ENCODE measurements around the gene SSC4D. TPM values are rescaled to one million over a fixed set of nuclear protein-coding genes. Genes with fewer than 3 reads are reported as not detected.

The SSC4D gene
- total and polyA plus RNA-seq, 2 experiments from 2014 or later, result 13.3 to 33.5 TPM

- TF ChIP-seq, protein P1, sequence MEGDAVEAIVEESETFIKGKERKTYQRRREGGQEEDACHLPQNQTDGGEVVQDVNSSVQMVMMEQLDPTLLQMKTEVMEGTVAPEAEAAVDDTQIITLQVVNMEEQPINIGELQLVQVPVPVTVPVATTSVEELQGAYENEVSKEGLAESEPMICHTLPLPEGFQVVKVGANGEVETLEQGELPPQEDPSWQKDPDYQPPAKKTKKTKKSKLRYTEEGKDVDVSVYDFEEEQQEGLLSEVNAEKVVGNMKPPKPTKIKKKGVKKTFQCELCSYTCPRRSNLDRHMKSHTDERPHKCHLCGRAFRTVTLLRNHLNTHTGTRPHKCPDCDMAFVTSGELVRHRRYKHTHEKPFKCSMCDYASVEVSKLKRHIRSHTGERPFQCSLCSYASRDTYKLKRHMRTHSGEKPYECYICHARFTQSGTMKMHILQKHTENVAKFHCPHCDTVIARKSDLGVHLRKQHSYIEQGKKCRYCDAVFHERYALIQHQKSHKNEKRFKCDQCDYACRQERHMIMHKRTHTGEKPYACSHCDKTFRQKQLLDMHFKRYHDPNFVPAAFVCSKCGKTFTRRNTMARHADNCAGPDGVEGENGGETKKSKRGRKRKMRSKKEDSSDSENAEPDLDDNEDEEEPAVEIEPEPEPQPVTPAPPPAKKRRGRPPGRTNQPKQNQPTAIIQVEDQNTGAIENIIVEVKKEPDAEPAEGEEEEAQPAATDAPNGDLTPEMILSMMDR (IDR thresholded peaks at IDR 0.05; ENCODE audit: low read depth, low read length), result no peak
- H3K4me3 ChIP-seq, result no peak overlapping the region
- peak overlapping the region; percentile 75 for H3K27ac ChIP-seq
- no peaks in the 10 kb centered on the region for H3K27me3 ChIP-seq
- no peak for DNase-seq (ENCODE audit: low read depth in 1 of 2, low spot score in 1 of 2)
- peaks cover 15% of the 10 kb centered on the region for H3K36me3 ChIP-seq
- H3K4me1 ChIP-seq (ENCODE audit: low read depth), result peaks cover 18% of the 10 kb centered on the region
- H3K9me3 ChIP-seq (ENCODE audit: low read depth), result no peaks in the 10 kb centered on the region
These were observed 66.1 kb downstream of the SSC4D start for GRCh38 chr7:76343294-76343930.

DNA sequence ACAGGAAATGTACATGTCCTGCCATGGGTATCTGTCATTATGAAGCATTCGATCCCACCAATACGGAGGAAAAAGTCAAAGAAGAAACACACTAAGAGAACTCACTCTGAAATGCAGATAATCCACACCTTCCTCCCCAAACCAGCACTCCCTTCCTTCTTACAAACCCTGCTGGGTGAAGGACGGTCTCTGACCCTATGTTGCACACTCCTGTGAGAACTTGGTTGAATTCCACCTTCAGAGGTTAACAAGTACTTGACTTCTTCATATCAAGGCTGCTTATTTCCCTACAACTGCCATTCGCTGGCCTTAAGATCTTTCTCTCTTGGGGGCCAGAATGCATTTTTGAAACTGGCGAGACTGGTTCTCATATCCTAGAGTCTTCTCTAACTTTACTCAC lies 67.3 kb downstream of the SSC4D start:
- H3K4me3 ChIP-seq, result no peak overlapping the region
- TF ChIP-seq, protein P1 (IDR thresholded peaks at IDR 0.05; ENCODE audit: low read depth, low read length), result no peak
- H3K9me3 ChIP-seq (ENCODE audit: low read depth), result no peaks in the 10 kb centered on the region
- peak in 1 of 2 donors; percentile 47 for DNase-seq (ENCODE audit: low read depth in 1 of 2, low spot score in 1 of 2)
- peaks cover 23% of the 10 kb centered on the region for H3K4me1 ChIP-seq (ENCODE audit: low read depth)
- H3K36me3 ChIP-seq, result peaks cover 13% of the 10 kb centered on the region
- H3K27me3 ChIP-seq, result no peaks in the 10 kb centered on the region
- H3K27ac ChIP-seq, result peak overlapping the region; percentile 75

GRCh38 chr7:76340617-76341131 lies 68.8 kb downstream of the SSC4D start:
- H3K4me1 ChIP-seq (ENCODE audit: low read depth), result peaks cover 34% of the 10 kb centered on the region
- peak overlapping the region; percentile 17 for H3K27ac ChIP-seq
- peak in 1 of 2 donors; percentile 82 for DNase-seq (ENCODE audit: low read depth in 1 of 2, low spot score in 1 of 2)
- no peaks in the 10 kb centered on the region for H3K9me3 ChIP-seq (ENCODE audit: low read depth)
- no peak overlapping the region for H3K4me3 ChIP-seq
- TF ChIP-seq, protein P1 (IDR thresholded peaks at IDR 0.05; ENCODE audit: low read depth, low read length), result no peak
- H3K27me3 ChIP-seq, result no peaks in the 10 kb centered on the region
- no peaks in the 10 kb centered on the region for H3K36me3 ChIP-seq

Other genes with a start within 250 kb of the SSC4D start
- gene SRRM3, start 207.8 kb downstream of the SSC4D start, total RNA-seq, result 0.89 and 1.2 TPM in 2 replicates
- gene SRRM3, start 207.8 kb downstream of the SSC4D start, polyA plus RNA-seq, result 1.3 and 2.7 TPM in 2 replicates
- 1,267 and 1,807 TPM in 2 replicates for gene HSPB1, start 107.0 kb downstream of the SSC4D start, total RNA-seq
- gene HSPB1, start 107.0 kb downstream of the SSC4D start, polyA plus RNA-seq, result 2,642 and 3,793 TPM in 2 replicates
- gene YWHAG, start 50.7 kb downstream of the SSC4D start, total RNA-seq, result 90.5 and 97.9 TPM in 2 replicates
- 25.0 and 29.2 TPM in 2 replicates for gene YWHAG, start 50.7 kb downstream of the SSC4D start, polyA plus RNA-seq
- 0.32 and 0.77 TPM in 2 replicates for gene ZP3, start 15.3 kb upstream of the SSC4D start, total RNA-seq
- 2.4 TPM in 1 of 2 replicates, not detected in the other for gene ZP3, start 15.3 kb upstream of the SSC4D start, polyA plus RNA-seq
- gene DTX2, start 52.0 kb upstream of the SSC4D start, total RNA-seq, result 21.5 and 25.9 TPM in 2 replicates
- gene DTX2, start 52.0 kb upstream of the SSC4D start, polyA plus RNA-seq, result 17.0 and 21.2 TPM in 2 replicates
- 0.88 and 1.5 TPM in 2 replicates for gene UPK3B, start 100.9 kb upstream of the SSC4D start, total RNA-seq
- 0.42 and 0.78 TPM in 2 replicates for gene UPK3B, start 100.9 kb upstream of the SSC4D start, polyA plus RNA-seq
- 0.11 and 1.1 TPM in 2 replicates for gene SPDYE16, start 133.6 kb upstream of the SSC4D start, total RNA-seq
- 0.81 and 0.87 TPM in 2 replicates for gene SPDYE16, start 133.6 kb upstream of the SSC4D start, polyA plus RNA-seq
- 16.3 and 17.4 TPM in 2 replicates for gene POMZP3, start 217.6 kb upstream of the SSC4D start, total RNA-seq
- gene POMZP3, start 217.6 kb upstream of the SSC4D start, polyA plus RNA-seq, result 11.3 and 20.7 TPM in 2 replicates